Smooth muscle cell of trachea (primary cell): Measurements from ENCODE around the gene TARDBP. TPM values are rescaled to one million over a fixed set of nuclear protein-coding genes. Genes with fewer than 3 reads are reported as not detected.

Experiments used
- total RNA-seq: library from RNA; depleted of rRNA; stranded (reverse); fragments of >200 nt; gene quantifications from 2 replicates; pipeline ENCODE4 v1.2.1, GENCODE V29; 2014

TARDBP gene
- 126 and 161 TPM in 2 replicates for total RNA-seq

DNA sequence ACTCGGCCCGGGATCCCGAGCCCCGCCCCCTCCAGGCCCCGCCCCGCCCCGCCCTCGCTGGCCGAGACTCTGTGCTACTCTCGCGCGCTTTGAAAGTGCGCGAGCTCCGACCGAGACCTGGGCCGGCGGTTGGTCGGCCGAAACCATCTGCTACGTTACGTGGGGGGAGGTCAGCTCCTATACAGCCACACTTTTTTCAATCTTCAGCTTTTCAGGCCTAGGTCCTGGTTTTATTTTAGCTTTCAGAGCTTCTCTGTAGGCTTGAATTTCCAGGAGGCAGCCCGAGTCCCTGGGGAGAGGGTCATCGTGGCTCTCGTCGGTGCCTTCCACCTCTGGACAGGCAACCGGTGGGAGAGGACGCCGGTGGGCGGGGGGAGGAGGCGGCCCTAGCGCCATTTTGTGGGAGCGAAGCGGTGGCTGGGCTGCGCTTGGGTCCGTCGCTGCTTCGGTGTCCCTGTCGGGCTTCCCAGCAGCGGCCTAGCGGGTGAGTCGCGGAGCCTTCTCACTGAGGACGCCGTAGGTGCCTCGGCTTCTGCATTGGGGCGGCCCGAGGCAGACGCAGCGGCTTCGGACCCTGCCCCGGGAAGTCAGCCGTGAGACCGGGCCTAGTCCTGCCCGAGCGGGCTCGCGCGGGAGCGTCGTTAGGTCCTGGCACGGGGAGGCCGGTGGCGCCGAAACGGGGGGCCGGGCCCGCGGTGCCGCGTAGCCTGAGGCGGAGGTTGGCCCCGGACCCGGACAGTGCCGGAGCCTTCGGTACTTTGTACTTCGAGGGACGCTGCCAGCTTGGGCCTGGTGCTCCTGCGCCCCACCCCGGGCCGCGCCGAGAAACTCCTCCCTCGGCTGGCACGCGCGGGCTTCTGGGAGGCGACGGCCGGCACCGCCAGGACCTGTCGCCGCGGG lies at the start of gene TARDBP:
Gene TARDBP (plus strand): TSS at position 395 of the 900 bp plus-strand sequence. CDS start 1,074 bp downstream, outside the sequence.

DNA sequence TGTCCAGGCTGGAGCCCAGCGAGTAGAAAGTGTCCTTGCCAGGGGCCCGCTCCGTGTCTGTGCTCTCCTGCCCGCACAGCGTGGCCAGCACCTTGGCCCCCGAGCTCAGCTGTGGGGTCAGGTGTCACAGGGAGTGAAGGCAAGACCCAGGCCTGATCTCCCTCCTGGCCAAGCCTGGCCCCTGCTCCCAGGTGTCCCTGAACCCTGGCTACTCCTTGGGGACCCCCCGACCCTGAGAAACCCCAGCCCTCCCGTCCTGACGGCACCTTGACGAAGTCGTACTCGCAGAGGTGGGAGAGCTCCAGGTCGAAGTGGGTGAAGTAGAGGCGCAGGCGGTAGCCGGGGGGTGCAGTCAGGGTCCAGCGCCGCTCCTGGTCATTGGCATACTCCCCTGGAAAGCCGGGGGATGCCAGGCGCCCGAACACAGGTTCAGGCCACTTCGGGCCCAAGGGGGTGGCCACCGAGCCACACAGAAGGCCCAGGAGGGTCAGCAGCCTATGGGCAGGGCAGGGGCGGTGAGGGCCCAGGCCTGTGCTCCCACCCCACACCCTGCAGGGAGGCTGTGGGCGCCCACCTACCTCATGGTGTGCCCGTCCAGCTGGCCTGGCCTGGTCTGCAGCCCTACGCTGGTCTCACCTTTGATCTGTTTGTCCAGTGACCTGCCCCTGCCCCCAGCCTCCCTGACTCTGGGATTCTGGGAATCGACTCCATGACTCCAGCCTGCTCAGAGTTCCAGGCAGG lies 34.3 kb downstream of the TARDBP start, which contains the start of gene MASP2:
Gene MASP2 (minus strand): TSS at position 615 of the 741 bp plus-strand sequence. CDS start 32 bp downstream, at position 583.

GRCh38 chr1:11059968-11060830 lies 47.7 kb downstream of the TARDBP start, which contains the start of gene SRM:
Gene SRM, minus strand, starts transcription at chr1:11060018. Its CDS starts 75 bp downstream, at chr1:11059943.

Other genes with a start within 250 kb of the TARDBP start
- under 0.01 and 0.17 TPM in 2 replicates for gene CASZ1, start 216.0 kb upstream of the TARDBP start, total RNA-seq
- gene MASP2, start 34.6 kb downstream of the TARDBP start, total RNA-seq: under 0.01 TPM in 1 of 2 replicates, not detected in the other
- 29.9 and 31.6 TPM in 2 replicates for gene SRM, start 47.4 kb downstream of the TARDBP start, total RNA-seq
- 43.5 and 59.9 TPM in 2 replicates for gene EXOSC10, start 87.2 kb downstream of the TARDBP start, total RNA-seq
- 1.7 and 7.9 TPM in 2 replicates for gene ANGPTL7, start 176.7 kb downstream of the TARDBP start, total RNA-seq
- 39.0 and 44.7 TPM in 2 replicates for gene MTOR, start 249.9 kb downstream of the TARDBP start, total RNA-seq